ENCODE results near the gene TAF8.

DNA sequence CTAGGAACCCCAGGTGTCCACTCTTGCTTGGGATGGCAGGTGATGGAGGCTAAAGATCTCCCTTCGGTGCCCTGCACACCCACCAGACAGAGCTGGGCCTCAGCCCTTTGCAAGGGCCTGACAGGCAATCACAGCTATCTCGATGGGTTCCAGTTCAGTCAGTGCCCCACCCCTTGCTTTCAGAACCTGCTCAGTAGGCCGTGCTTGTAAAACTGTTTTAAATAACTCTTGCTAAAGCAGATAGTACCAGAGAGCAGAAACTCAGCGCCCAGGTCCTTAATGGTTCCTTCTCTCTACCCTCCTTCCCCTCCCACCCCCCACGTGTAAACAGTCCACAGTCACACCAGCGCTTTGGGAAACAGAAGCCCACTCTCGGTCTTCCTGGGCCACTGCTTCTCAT is 52.9 kb downstream of the TAF8 start:
- no peak for TF ChIP-seq EZH2phosphoT487 (IDR thresholded peaks at IDR 0.05; ENCODE audit: low read length)
- TF ChIP-seq, protein P1, sequence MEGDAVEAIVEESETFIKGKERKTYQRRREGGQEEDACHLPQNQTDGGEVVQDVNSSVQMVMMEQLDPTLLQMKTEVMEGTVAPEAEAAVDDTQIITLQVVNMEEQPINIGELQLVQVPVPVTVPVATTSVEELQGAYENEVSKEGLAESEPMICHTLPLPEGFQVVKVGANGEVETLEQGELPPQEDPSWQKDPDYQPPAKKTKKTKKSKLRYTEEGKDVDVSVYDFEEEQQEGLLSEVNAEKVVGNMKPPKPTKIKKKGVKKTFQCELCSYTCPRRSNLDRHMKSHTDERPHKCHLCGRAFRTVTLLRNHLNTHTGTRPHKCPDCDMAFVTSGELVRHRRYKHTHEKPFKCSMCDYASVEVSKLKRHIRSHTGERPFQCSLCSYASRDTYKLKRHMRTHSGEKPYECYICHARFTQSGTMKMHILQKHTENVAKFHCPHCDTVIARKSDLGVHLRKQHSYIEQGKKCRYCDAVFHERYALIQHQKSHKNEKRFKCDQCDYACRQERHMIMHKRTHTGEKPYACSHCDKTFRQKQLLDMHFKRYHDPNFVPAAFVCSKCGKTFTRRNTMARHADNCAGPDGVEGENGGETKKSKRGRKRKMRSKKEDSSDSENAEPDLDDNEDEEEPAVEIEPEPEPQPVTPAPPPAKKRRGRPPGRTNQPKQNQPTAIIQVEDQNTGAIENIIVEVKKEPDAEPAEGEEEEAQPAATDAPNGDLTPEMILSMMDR (IDR thresholded peaks at IDR 0.05; ENCODE audit: low read length): no peak

Data from MM.1S (cell line).